DND-41 (cell line): ENCODE data around the gene SPNS1.

Experiments used
- ATAC-seq: fragments of 200-7000 bp; cut with Tn5 transposase; 3 replicates; pipeline ENCODE4 v1.9.1; 2021; ENCODE audit warnings: low read depth; ENCODE audit not compliant: insufficient read depth
- DNase-seq: peaks from one replicate; pipeline ENCODE4 v3.0.0-alpha.2; 2020
- H2AFZ ChIP-seq: 2 replicates; pipeline ENCODE4 v1.6.0; 2012; ENCODE audit warnings: low read depth, low read length
- H3K27ac ChIP-seq: 2 replicates; pipeline ENCODE4 v1.5.1; 2012; ENCODE audit warnings: low read length, inconsistent platforms
- H3K27me3 ChIP-seq: fragments of 200-600 bp; sonication (generic); 2 replicates; pipeline ENCODE4 v1.6.0; 2012; ENCODE audit warnings: low read length, mild to moderate bottlenecking, inconsistent platforms; ENCODE audit not compliant: insufficient read depth, poor library complexity
- H3K36me3 ChIP-seq: 2 replicates; pipeline ENCODE4 v1.5.1; 2012; ENCODE audit warnings: low read length, inconsistent platforms; ENCODE audit not compliant: insufficient read depth
- H3K4me1 ChIP-seq: 2 replicates; pipeline ENCODE4 v1.5.1; 2012; ENCODE audit warnings: mild to moderate bottlenecking, low read length; ENCODE audit not compliant: insufficient read depth
- H3K4me2 ChIP-seq: 2 replicates; pipeline ENCODE4 v1.6.0; 2012; ENCODE audit warnings: mild to moderate bottlenecking, moderate library complexity, low read length, inconsistent platforms; ENCODE audit not compliant: insufficient read depth
- H3K4me3 ChIP-seq, 2 experiments: fragments of 200-600 bp in 1 of 2; shearing (Covaris generic) in 1 of 2; 2 replicates each; pipeline ENCODE4 v1.5.1; 2012 to 2016; ENCODE audit warnings: inconsistent platforms in 2 of 2, low read length in 2 of 2, mild to moderate bottlenecking in 2 of 2, low read depth in 1 of 2, moderate library complexity in 1 of 2
- H3K79me2 ChIP-seq: 2 replicates; pipeline ENCODE4 v1.6.0; 2012; ENCODE audit warnings: low read length, inconsistent platforms; ENCODE audit not compliant: insufficient read depth
- H3K9ac ChIP-seq: 2 replicates; pipeline ENCODE4 v1.6.0; 2012; ENCODE audit warnings: low read depth, mild to moderate bottlenecking, inconsistent platforms, low read length, moderate library complexity
- H3K9me3 ChIP-seq: 2 replicates; pipeline ENCODE4 v1.5.1; 2012; ENCODE audit warnings: low read length, moderate library complexity, mild to moderate bottlenecking, inconsistent platforms; ENCODE audit not compliant: insufficient read depth, severe bottlenecking
- H4K20me1 ChIP-seq: 2 replicates; pipeline ENCODE4 v1.6.0; 2012; ENCODE audit warnings: low read length; ENCODE audit not compliant: insufficient read depth
- EZH2 ChIP-seq: IDR thresholded peaks from 3 replicates; pipeline ENCODE4 v1.6.1; 2012; ENCODE audit warnings: borderline replicate concordance, low read depth, mild to moderate bottlenecking, moderate library complexity, low read length, inconsistent platforms; ENCODE audit not compliant: severe bottlenecking
- TF ChIP-seq, protein P1 (sequence below): IDR thresholded peaks from 2 replicates; pipeline ENCODE4 v1.5.1; 2012; ENCODE audit warnings: borderline replicate concordance, low read length, moderate library complexity, mild to moderate bottlenecking; ENCODE audit not compliant: poor library complexity, severe bottlenecking; ENCODE audit errors: extremely low read depth

SPNS1 gene

DNA sequence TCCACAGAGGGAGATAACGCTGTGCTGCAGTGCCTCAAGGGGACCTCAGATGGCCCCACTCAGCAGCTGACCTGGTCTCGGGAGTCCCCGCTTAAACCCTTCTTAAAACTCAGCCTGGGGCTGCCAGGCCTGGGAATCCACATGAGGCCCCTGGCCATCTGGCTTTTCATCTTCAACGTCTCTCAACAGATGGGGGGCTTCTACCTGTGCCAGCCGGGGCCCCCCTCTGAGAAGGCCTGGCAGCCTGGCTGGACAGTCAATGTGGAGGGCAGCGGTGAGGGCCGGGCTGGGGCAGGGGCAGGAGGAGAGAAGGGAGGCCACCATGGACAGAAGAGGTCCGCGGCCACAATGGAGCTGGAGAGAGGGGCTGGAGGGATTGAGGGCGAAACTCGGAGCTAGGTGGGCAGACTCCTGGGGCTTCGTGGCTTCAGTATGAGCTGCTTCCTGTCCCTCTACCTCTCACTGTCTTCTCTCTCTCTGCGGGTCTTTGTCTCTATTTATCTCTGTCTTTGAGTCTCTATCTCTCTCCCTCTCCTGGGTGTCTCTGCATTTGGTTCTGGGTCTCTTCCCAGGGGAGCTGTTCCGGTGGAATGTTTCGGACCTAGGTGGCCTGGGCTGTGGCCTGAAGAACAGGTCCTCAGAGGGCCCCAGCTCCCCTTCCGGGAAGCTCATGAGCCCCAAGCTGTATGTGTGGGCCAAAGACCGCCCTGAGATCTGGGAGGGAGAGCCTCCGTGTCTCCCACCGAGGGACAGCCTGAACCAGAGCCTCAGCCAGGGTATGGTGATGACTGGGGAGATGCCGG lies 42.0 kb upstream of the SPNS1 start:
- Histone ChIP-seq H3K27ac (peak overlapping the region; percentile 94), H3K36me3 (no peaks in the 10 kb centered on the region), H3K27me3 (no peaks in the 10 kb centered on the region), H3K9ac (peak overlapping the region; percentile 34), H3K4me3 (no peak overlapping the region), H3K4me2 (no peak overlapping the region), H3K9me3 (no peaks in the 10 kb centered on the region), H3K79me2 (no peaks in the 10 kb centered on the region), H2AFZ (peak overlapping the region; percentile 39; the same call in 1 of the 2 replicates), H4K20me1 (no peaks in the 10 kb centered on the region), H3K4me1 (peaks cover 36% of the 10 kb centered on the region)
- DNase-seq (no peak), ATAC-seq (no peak)
- TF ChIP-seq EZH2 = no peak
- TF ChIP-seq, protein P1, sequence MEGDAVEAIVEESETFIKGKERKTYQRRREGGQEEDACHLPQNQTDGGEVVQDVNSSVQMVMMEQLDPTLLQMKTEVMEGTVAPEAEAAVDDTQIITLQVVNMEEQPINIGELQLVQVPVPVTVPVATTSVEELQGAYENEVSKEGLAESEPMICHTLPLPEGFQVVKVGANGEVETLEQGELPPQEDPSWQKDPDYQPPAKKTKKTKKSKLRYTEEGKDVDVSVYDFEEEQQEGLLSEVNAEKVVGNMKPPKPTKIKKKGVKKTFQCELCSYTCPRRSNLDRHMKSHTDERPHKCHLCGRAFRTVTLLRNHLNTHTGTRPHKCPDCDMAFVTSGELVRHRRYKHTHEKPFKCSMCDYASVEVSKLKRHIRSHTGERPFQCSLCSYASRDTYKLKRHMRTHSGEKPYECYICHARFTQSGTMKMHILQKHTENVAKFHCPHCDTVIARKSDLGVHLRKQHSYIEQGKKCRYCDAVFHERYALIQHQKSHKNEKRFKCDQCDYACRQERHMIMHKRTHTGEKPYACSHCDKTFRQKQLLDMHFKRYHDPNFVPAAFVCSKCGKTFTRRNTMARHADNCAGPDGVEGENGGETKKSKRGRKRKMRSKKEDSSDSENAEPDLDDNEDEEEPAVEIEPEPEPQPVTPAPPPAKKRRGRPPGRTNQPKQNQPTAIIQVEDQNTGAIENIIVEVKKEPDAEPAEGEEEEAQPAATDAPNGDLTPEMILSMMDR = no peak

DNA sequence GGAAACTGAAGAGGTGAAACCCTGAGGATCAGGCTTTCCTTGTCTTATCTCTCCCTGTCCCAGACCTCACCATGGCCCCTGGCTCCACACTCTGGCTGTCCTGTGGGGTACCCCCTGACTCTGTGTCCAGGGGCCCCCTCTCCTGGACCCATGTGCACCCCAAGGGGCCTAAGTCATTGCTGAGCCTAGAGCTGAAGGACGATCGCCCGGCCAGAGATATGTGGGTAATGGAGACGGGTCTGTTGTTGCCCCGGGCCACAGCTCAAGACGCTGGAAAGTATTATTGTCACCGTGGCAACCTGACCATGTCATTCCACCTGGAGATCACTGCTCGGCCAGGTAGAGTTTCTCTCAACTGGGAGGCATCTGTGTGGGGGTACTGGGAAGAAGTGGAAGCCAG lies 41.4 kb upstream of the SPNS1 start:
- ATAC-seq (no peak), DNase-seq (no peak)
- no peaks in the 10 kb centered on the region for H3K79me2 ChIP-seq
- peak overlapping the region; percentile 94 for H3K27ac ChIP-seq
- H3K27me3 ChIP-seq = no peaks in the 10 kb centered on the region
- no peak overlapping the region for H3K4me2 ChIP-seq
- no peaks in the 10 kb centered on the region for H3K9me3 ChIP-seq
- peak overlapping the region; percentile 39; the same call in 1 of the 2 replicates for H2AFZ ChIP-seq
- H4K20me1 ChIP-seq = no peaks in the 10 kb centered on the region
- no peak overlapping the region for H3K4me3 ChIP-seq
- H3K9ac ChIP-seq = no peak overlapping the region
- H3K36me3 ChIP-seq = no peaks in the 10 kb centered on the region
- H3K4me1 ChIP-seq = peaks cover 36% of the 10 kb centered on the region
- TF ChIP-seq EZH2 = no peak
- TF ChIP-seq, protein P1 = no peak

DNA sequence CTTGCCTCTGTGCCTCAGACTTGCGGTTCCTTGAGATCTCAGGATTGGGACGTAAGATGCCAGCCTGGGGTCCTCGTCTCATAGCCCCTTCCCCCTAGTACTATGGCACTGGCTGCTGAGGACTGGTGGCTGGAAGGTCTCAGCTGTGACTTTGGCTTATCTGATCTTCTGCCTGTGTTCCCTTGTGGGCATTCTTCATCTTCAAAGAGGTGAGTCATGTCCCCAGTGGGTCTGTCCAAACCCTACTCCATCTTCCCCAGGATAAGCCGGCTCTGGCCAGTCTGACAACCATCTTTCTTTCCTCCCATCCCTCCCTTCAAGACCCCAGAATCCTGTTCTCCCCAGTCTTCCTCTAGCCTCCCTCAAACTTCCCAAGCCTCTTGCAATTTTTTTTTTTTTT lies 39.2 kb upstream of the SPNS1 start:
- ATAC-seq = no peak
- Histone ChIP-seq H3K4me2 (no peak overlapping the region), H3K9me3 (no peaks in the 10 kb centered on the region)

More for the DNA sequence above, 39.2 kb upstream of the SPNS1 start:
- Histone ChIP-seq H3K27ac (no peak overlapping the region), H3K4me3 (no peak overlapping the region), H2AFZ (no peak overlapping the region), H3K27me3 (no peaks in the 10 kb centered on the region), H4K20me1 (no peaks in the 10 kb centered on the region), H3K36me3 (no peaks in the 10 kb centered on the region), H3K4me1 (peaks cover 31% of the 10 kb centered on the region), H3K9ac (no peak overlapping the region), H3K79me2 (no peaks in the 10 kb centered on the region)
- no peak for TF ChIP-seq EZH2
- TF ChIP-seq, protein P1 = no peak
- no peak for DNase-seq
